HCT116 (cell line): Measurements from ENCODE around the gene NFIX.

Experiments
- EZH2 ChIP-seq: fragments of 200-600 bp; sonication (generic); IDR thresholded peaks from 2 replicates; pipeline ENCODE4 v1.6.1; 2017; ENCODE audit warnings: antibody characterized with exemption, mixed run types
- EZH2phosphoT487 ChIP-seq: fragments of 200-600 bp; IDR thresholded peaks from 2 replicates; pipeline ENCODE4 v1.6.1; 2018; ENCODE audit warnings: antibody characterized with exemption, borderline replicate concordance
- JUND ChIP-seq: IDR thresholded peaks from 2 replicates; pipeline ENCODE4 v1.6.1; 2012
- POLR2A ChIP-seq: IDR thresholded peaks from 2 replicates; pipeline ENCODE4 v1.7.0; 2011; ENCODE audit warnings: borderline replicate concordance; ENCODE audit not compliant: insufficient read depth, insufficient read length; ENCODE audit errors: extremely low read depth
- POLR2AphosphoS5 ChIP-seq: IDR thresholded peaks from 2 replicates; pipeline ENCODE4 v1.6.1; 2011; ENCODE audit warnings: mild to moderate bottlenecking, low read depth, low read length, moderate library complexity
- TF ChIP-seq, protein P1 (sequence below): IDR thresholded peaks from 2 replicates; pipeline ENCODE4 v1.6.1; 2012
- TF ChIP-seq, protein P2 (sequence below), 3 experiments: fragments of 200-600 bp in 1 of 3; sonication (generic) in 1 of 3; IDR thresholded peaks in 2 of 3; conservative IDR thresholded peaks in 1 of 3; 2 replicates each; pipeline ENCODE4 v1.5.1; 2012 to 2017; ENCODE audit warnings: low read depth in 2 of 3, low read length in 2 of 3, antibody characterized with exemption in 1 of 3, borderline replicate concordance in 1 of 3, control low read depth in 1 of 3, mild to moderate bottlenecking in 1 of 3, mixed read lengths in 1 of 3, mixed run types in 1 of 3, moderate library complexity in 1 of 3; ENCODE audit not compliant: insufficient read depth in 1 of 3

DNA sequence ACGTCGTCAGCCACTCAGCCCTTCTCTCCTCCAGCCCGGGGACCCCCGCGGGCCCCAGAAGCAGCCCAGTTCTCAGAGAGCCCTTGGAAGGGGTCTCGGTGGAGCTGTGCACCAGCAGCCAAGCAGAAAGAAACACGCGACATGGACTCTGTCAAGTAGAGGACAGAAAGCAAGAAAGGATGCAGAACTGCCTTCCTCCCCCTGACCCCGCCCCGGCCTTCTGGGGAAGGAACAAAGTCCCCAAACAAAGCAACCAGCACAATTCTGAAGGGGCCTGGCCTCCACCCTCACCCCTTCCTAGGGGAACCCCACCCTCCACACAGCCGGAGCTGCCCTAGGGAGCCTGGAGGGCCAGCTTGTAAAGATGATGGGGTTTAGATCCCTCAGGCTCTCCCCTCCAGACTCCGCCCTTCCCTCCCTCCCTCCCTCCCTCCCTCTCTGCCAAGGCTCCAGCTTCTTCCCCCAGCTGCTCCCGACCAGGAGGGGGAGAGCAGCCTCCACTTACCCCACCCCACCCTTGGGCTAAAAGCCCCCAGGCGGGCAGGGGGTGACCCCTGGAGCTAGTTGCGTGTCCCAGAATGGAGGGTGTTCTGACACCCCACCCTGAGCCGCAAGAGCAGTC, 99.6 kb downstream of the NFIX start:
- TF ChIP-seq EZH2 (no peak), EZH2phosphoT487 (no peak), POLR2AphosphoS5 (no peak), JUND (no peak), POLR2A (no peak)
- TF ChIP-seq, protein P1, sequence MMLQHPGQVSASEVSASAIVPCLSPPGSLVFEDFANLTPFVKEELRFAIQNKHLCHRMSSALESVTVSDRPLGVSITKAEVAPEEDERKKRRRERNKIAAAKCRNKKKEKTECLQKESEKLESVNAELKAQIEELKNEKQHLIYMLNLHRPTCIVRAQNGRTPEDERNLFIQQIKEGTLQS = no peak
- TF ChIP-seq, protein P2, sequence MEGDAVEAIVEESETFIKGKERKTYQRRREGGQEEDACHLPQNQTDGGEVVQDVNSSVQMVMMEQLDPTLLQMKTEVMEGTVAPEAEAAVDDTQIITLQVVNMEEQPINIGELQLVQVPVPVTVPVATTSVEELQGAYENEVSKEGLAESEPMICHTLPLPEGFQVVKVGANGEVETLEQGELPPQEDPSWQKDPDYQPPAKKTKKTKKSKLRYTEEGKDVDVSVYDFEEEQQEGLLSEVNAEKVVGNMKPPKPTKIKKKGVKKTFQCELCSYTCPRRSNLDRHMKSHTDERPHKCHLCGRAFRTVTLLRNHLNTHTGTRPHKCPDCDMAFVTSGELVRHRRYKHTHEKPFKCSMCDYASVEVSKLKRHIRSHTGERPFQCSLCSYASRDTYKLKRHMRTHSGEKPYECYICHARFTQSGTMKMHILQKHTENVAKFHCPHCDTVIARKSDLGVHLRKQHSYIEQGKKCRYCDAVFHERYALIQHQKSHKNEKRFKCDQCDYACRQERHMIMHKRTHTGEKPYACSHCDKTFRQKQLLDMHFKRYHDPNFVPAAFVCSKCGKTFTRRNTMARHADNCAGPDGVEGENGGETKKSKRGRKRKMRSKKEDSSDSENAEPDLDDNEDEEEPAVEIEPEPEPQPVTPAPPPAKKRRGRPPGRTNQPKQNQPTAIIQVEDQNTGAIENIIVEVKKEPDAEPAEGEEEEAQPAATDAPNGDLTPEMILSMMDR (IDR thresholded peaks at IDR 0.05 in 2 of 3, conservative IDR thresholded peaks at IDR 0.05 in 1 of 3; ENCODE audit: borderline replicate concordance in 1 of 3, insufficient read depth in 1 of 3, low read depth in 2 of 3, low read length in 2 of 3) = no peak
